Vagina (tissue), 2 donors: ENCODE data around the gene KIR3DL3. TPM values are rescaled to one million over a fixed set of nuclear protein-coding genes. Genes with fewer than 3 reads are reported as not detected.
"Not testable (repeated sequence)": the region's sequence is repeated elsewhere in the genome, so short reads cannot be mapped to it uniquely, and the experiment has no call there.

ENCODE experiments used
- DNase-seq, 2 donors: peaks; one replicate each; pipeline ENCODE4 v3.0.0-alpha.2; 2017; ENCODE audit errors: extremely low spot score in 2 of 2
- H3K27ac ChIP-seq: fragments of 200-600 bp; sonication (generic); one replicate; pipeline ENCODE4 v1.5.1; 2019
- H3K27me3 ChIP-seq: fragments of 200-600 bp; sonication (generic); one replicate; pipeline ENCODE4 v1.5.1; 2019
- H3K36me3 ChIP-seq, 2 donors: fragments of 200-600 bp; sonication (generic); one replicate each; pipeline ENCODE4 v1.5.1; 2017 to 2019
- H3K4me1 ChIP-seq: fragments of 200-600 bp; sonication (generic); one replicate; pipeline ENCODE4 v1.5.1; 2019
- H3K4me3 ChIP-seq, 2 donors: fragments of 200-600 bp; sonication (generic); 1 replicate in 1 of 2; 2 replicates in 1 of 2; pipeline ENCODE4 v1.5.1; 2016 to 2019
- H3K9me3 ChIP-seq: fragments of 200-600 bp; sonication (generic); one replicate; pipeline ENCODE4 v1.5.1; 2019
- CTCF ChIP-seq, 3 experiments: fragments of 450-650 bp in 2 of 3; fragments of 200-600 bp in 1 of 3; sonication (generic) in 1 of 3; IDR thresholded peaks; one replicate each; pipeline ENCODE4 v1.5.1; 2017 to 2019; ENCODE audit warnings: antibody characterized with exemption in 3 of 3, mild to moderate bottlenecking in 2 of 3, moderate library complexity in 2 of 3
- POLR2A ChIP-seq, 2 donors: fragments of 450-650 bp; IDR thresholded peaks; one replicate each; pipeline ENCODE4 v1.6.1; 2017; ENCODE audit warnings: antibody characterized with exemption in 2 of 2, mild to moderate bottlenecking in 2 of 2, moderate library complexity in 2 of 2
- POLR2AphosphoS5 ChIP-seq, 2 donors: sonication (generic); formaldehyde crosslinking; IDR thresholded peaks; one replicate each; pipeline ENCODE4 v1.9.0; 2017; ENCODE audit warnings: antibody characterized with exemption in 2 of 2, mild to moderate bottlenecking in 2 of 2, low read depth in 1 of 2; ENCODE audit not compliant: insufficient read depth in 1 of 2
- intact Hi-C: fragments of 100-400 bp; cut with DNase I; formaldehyde crosslinking; loops from one replicate; pipeline ENCODE4 v1.15.1; 2023
- total RNA-seq: library from RNA; depleted of rRNA; stranded (reverse); fragments of >200 nt; gene quantifications from one replicate; pipeline ENCODE4 v1.2.3, GENCODE V29; 2016

Gene KIR3DL3
- total RNA-seq, 1 donor from 2014 or later: not detected

- H3K27ac ChIP-seq: no peak overlapping the region
- intact Hi-C loops: no loop called here
- no peaks in the 10 kb centered on the region for H3K4me1 ChIP-seq
- no peak overlapping the region for H3K4me3 ChIP-seq
- H3K36me3 ChIP-seq: no peaks in the 10 kb centered on the region
- no peak for DNase-seq
- H3K27me3 ChIP-seq: no peaks in the 10 kb centered on the region
- no peaks in the 10 kb centered on the region for H3K9me3 ChIP-seq
- TF ChIP-seq CTCF (IDR thresholded peaks at IDR 0.05): no peak
- TF ChIP-seq POLR2A (IDR thresholded peaks at IDR 0.05): no peak
- no peak for TF ChIP-seq POLR2AphosphoS5 (IDR thresholded peaks at IDR 0.05; ENCODE audit: insufficient read depth in 1 of 2, low read depth in 1 of 2)
These were observed 27.5 kb upstream of the KIR3DL3 start for GRCh38 chr19:54696766-54697165.

- H3K4me1 ChIP-seq, H3K27ac ChIP-seq, DNase-seq, H3K36me3 ChIP-seq, H3K27me3 ChIP-seq, H3K9me3 ChIP-seq, intact Hi-C loops, H3K4me3 ChIP-seq: not testable (repeated sequence)
These were observed 26.5 kb upstream of the KIR3DL3 start for GRCh38 chr19:54697716-54698115.

GRCh38 chr19:54704928-54705327 is 19.3 kb upstream of the KIR3DL3 start:
- H3K27me3 ChIP-seq: no peaks in the 10 kb centered on the region
- no peaks in the 10 kb centered on the region for H3K4me1 ChIP-seq
- no peak overlapping the region for H3K27ac ChIP-seq
- no peaks in the 10 kb centered on the region for H3K9me3 ChIP-seq
- H3K4me3 ChIP-seq: no peak overlapping the region
- TF ChIP-seq POLR2A (IDR thresholded peaks at IDR 0.05): no peak
- TF ChIP-seq POLR2AphosphoS5 (IDR thresholded peaks at IDR 0.05; ENCODE audit: insufficient read depth in 1 of 2, low read depth in 1 of 2): no peak
- no peak for TF ChIP-seq CTCF (IDR thresholded peaks at IDR 0.05)
- no peaks in the 10 kb centered on the region for H3K36me3 ChIP-seq
- no peak for DNase-seq
- intact Hi-C loops: no loop called here

- intact Hi-C loops: no loop called here
- TF ChIP-seq POLR2A (IDR thresholded peaks at IDR 0.05) (no peak), CTCF (IDR thresholded peaks at IDR 0.05) (no peak), POLR2AphosphoS5 (IDR thresholded peaks at IDR 0.05; ENCODE audit: insufficient read depth in 1 of 2, low read depth in 1 of 2) (no peak)
- Histone ChIP-seq H3K9me3 (no peaks in the 10 kb centered on the region), H3K4me3 (no peak overlapping the region), H3K36me3 (no peaks in the 10 kb centered on the region), H3K27me3 (no peaks in the 10 kb centered on the region), H3K27ac (no peak overlapping the region), H3K4me1 (no peaks in the 10 kb centered on the region)
- no peak for DNase-seq
These were observed 16.3 kb upstream of the KIR3DL3 start for GRCh38 chr19:54707962-54708361.

GRCh38 chr19:54708781-54709180 is 15.5 kb upstream of the KIR3DL3 start:
- Histone ChIP-seq H3K36me3 (no peaks in the 10 kb centered on the region), H3K4me1 (no peaks in the 10 kb centered on the region), H3K4me3 (no peak overlapping the region), H3K27me3 (no peaks in the 10 kb centered on the region), H3K9me3 (no peaks in the 10 kb centered on the region), H3K27ac (no peak overlapping the region)
- no peak for DNase-seq
- intact Hi-C loops: no loop called here
- TF ChIP-seq POLR2AphosphoS5 (IDR thresholded peaks at IDR 0.05; ENCODE audit: insufficient read depth in 1 of 2, low read depth in 1 of 2) (no peak), POLR2A (IDR thresholded peaks at IDR 0.05) (no peak), CTCF (IDR thresholded peaks at IDR 0.05) (no peak)
